GM19463 (cell line): ENCODE data around the gene NAP1L2.
"Not testable (repeated sequence)": the region's sequence is repeated elsewhere in the genome, so short reads cannot be mapped to it uniquely, and the experiment has no call there.

Source experiments
- ATAC-seq: cut with Tn5 transposase; IDR thresholded peaks from one replicate; pipeline ENCODE4 v1.9.1; 2021; ENCODE audit warnings: mild to moderate bottlenecking, moderate library complexity; ENCODE audit not compliant: unreplicated experiment

NAP1L2 gene

DNA sequence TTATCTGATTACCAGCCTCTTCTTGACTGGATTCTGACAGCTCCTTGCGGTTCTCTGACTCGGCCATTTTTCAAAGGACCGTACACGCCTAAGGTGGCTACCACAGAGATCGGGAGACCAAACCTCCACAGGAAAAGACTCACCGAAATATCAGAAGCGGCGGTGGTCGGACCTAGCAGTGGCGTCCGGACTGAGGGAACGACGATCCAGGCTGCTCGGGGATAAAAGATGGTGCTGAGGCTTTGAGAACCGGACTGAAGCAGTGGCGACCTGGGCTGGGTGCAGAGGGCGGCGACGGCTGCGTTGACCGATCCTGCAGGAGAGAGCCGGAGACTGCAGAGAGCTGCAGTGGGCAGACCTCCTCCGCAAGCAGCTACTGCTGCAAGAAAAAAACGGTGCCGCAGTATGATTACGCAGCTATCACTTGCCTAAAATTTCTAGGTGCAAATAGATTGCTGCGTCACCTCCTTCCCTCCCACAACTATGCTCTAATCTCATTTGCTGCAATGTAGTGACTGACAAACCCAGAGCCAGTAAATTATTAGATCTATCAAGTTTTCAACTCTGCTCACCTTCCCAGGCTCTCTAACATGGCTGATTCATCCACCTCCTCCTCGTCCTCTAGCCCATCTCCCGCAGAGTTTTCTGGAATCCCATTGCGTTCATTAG, at the start of gene NAP1L2:
Gene NAP1L2, minus strand, starts transcription at position 426 of the 669 bp plus-strand sequence. Its CDS starts 359 bp downstream, at position 67.
- peak; percentile 79 for ATAC-seq

- ATAC-seq = no peak
Measured at GRCh38 chrX:73262991-73263390, 48.3 kb upstream of the NAP1L2 start.

DNA sequence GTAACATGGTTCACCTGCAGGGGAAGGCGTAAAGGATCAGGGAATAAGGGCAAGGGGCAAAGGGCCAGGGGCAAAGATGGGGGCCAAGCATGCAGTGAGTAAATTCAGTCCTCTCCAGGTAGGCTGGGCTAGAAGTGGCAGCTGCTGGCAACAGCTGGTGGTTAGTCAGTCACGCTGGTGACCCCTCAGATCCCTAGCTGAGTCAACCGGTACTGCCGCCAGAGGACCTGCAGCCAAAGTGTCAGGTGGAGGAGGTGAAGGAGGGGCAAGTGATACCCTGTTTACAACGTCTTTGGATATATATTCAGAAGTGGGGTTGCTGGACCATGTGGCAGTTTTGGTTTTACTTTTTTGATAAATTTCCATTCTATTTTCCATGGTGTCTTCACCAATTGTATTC, 24.6 kb upstream of the NAP1L2 start:
- ATAC-seq = no peak

- ATAC-seq = no peak
Measured at GRCh38 chrX:73217621-73218020, 3.0 kb upstream of the NAP1L2 start.

DNA sequence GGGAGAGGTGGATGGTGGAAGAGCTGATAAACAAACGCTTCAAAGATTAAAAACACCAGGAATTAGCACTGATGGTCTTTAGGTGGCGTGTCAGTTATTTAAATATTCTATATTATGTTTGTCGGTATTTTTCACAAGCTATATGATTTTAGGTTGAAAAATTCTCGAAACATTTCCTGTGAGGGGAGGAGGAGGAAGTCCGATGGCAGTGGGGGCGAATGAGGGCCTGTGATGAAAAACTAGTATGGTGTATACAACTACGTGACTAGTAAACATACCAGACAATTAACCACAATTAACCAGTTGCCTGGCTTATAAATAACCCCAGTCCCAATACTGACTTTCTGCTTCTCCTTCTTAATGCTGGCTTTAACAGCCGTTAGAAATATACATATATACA, 595 bp upstream of the NAP1L2 start:
- no peak for ATAC-seq

GRCh38 chrX:73213734-73214425, 771 bp downstream of the NAP1L2 start:
- no peak for ATAC-seq

GRCh38 chrX:73206366-73206765, 8.3 kb downstream of the NAP1L2 start:
- no peak for ATAC-seq

- ATAC-seq = no peak
Measured at GRCh38 chrX:73182502-73183114, 32.0 kb downstream of the NAP1L2 start.

- not testable (repeated sequence) for ATAC-seq
Measured at GRCh38 chrX:73168945-73169344, 45.7 kb downstream of the NAP1L2 start.
